Neural cell (in vitro differentiated cells): ENCODE data around the gene HOXC9.

ENCODE experiments used
- CTCF ChIP-seq: fragments of 450-650 bp; IDR thresholded peaks from 2 replicates; pipeline ENCODE4 v1.5.1; 2014; ENCODE audit warnings: antibody characterized with exemption, mild to moderate bottlenecking, moderate library complexity; ENCODE audit not compliant: poor library complexity, severe bottlenecking
- POLR2AphosphoS5 ChIP-seq: IDR thresholded peaks from 2 replicates; pipeline ENCODE4 v1.6.1; 2012

- TF ChIP-seq CTCF (no peak), POLR2AphosphoS5 (no peak)
Observed at GRCh38 chr12:53995378-53996239, 4.4 kb upstream of the HOXC9 start.
